BE2C (cell line): ENCODE data around the gene MIOS.

Source experiments
- DNase-seq: peaks from one replicate; pipeline ENCODE4 v3.0.0-alpha.2; 2020
- H3K27me3 ChIP-seq: fragments of 250-450 bp; sonication (Bioruptor Pico); 2 replicates; pipeline ENCODE4 v1.5.1; 2020; ENCODE audit warnings: mild to moderate bottlenecking
- H3K36me3 ChIP-seq: fragments of 250-450 bp; sonication (Bioruptor Pico); 2 replicates; pipeline ENCODE4 v1.5.1; 2020; ENCODE audit warnings: mild to moderate bottlenecking
- H3K4me1 ChIP-seq: fragments of 250-450 bp; sonication (Bioruptor Pico); 2 replicates; pipeline ENCODE4 v1.5.1; 2020
- H3K4me3 ChIP-seq: 2 replicates; pipeline ENCODE4 v1.5.1; 2011; ENCODE audit warnings: low read depth, low read length
- H3K9me3 ChIP-seq: fragments of 250-450 bp; sonication (Bioruptor Pico); 2 replicates; pipeline ENCODE4 v1.5.1; 2020
- CTCF ChIP-seq: IDR thresholded peaks from 2 replicates; pipeline ENCODE4 v1.5.1; 2012; ENCODE audit warnings: mild to moderate bottlenecking, low read depth, low read length

Gene MIOS

GRCh38 chr7:7569615-7570014 is 2.9 kb downstream of the MIOS start:
- Histone ChIP-seq H3K4me3 (no peak overlapping the region), H3K36me3 (peaks cover 23% of the 10 kb centered on the region)

GRCh38 chr7:7570584-7570983 is 3.9 kb downstream of the MIOS start:
- no peaks in the 10 kb centered on the region for H3K27me3 ChIP-seq
- no peak overlapping the region for H3K4me3 ChIP-seq
- no peaks in the 10 kb centered on the region; the same call in 1 of the 2 replicates for H3K4me1 ChIP-seq
- peaks cover 25% of the 10 kb centered on the region for H3K36me3 ChIP-seq
- DNase-seq = no peak
- no peaks in the 10 kb centered on the region for H3K9me3 ChIP-seq
- no peak for TF ChIP-seq CTCF

More at GRCh38 chr7:7569615-7570014, 2.9 kb downstream of the MIOS start:
- TF ChIP-seq CTCF = no peak
- H3K9me3 ChIP-seq = no peaks in the 10 kb centered on the region
- no peaks in the 10 kb centered on the region for H3K27me3 ChIP-seq
- H3K4me1 ChIP-seq = no peaks in the 10 kb centered on the region; the same call in 1 of the 2 replicates
- DNase-seq = no peak

- no peak for DNase-seq
- Histone ChIP-seq H3K36me3 (peaks cover 28% of the 10 kb centered on the region), H3K27me3 (no peaks in the 10 kb centered on the region), H3K4me3 (no peak overlapping the region), H3K4me1 (no peaks in the 10 kb centered on the region; the same call in 1 of the 2 replicates), H3K9me3 (no peaks in the 10 kb centered on the region)
- no peak for TF ChIP-seq CTCF
Observed at GRCh38 chr7:7573701-7574100, 7.0 kb downstream of the MIOS start.

GRCh38 chr7:7576344-7576743 is 9.7 kb downstream of the MIOS start:
- Histone ChIP-seq H3K4me1 (no peaks in the 10 kb centered on the region), H3K9me3 (no peaks in the 10 kb centered on the region), H3K27me3 (no peaks in the 10 kb centered on the region), H3K36me3 (peaks cover 23% of the 10 kb centered on the region), H3K4me3 (no peak overlapping the region)
- TF ChIP-seq CTCF = no peak
- DNase-seq = no peak

GRCh38 chr7:7577888-7578287 is 11.2 kb downstream of the MIOS start:
- no peaks in the 10 kb centered on the region for H3K9me3 ChIP-seq
- no peak for TF ChIP-seq CTCF
- no peak for DNase-seq
- H3K4me1 ChIP-seq = no peaks in the 10 kb centered on the region; the same call in 1 of the 2 replicates
- H3K27me3 ChIP-seq = no peaks in the 10 kb centered on the region
- no peak overlapping the region for H3K4me3 ChIP-seq
- peaks cover 19% of the 10 kb centered on the region for H3K36me3 ChIP-seq

- no peak overlapping the region for H3K4me3 ChIP-seq
- 0 out of 2 replicates have a peak, but pooled peaks cover 8% of the 10 kb centered on the region for H3K36me3 ChIP-seq
- no peak for DNase-seq
- H3K9me3 ChIP-seq = no peaks in the 10 kb centered on the region
- TF ChIP-seq CTCF = no peak
- H3K27me3 ChIP-seq = no peaks in the 10 kb centered on the region
- H3K4me1 ChIP-seq = no peaks in the 10 kb centered on the region; the same call in 1 of the 2 replicates
Observed at GRCh38 chr7:7579638-7580037, 13.0 kb downstream of the MIOS start.
